VCaP (cell line): ENCODE data around the gene FGD1.

Experiments
- H3K27ac ChIP-seq: fragments of 450-650 bp; 2 replicates; pipeline ENCODE4 v1.5.1; 2017
- TF ChIP-seq, protein P1 (sequence below): fragments of 450-650 bp; conservative IDR thresholded peaks from 2 replicates; pipeline ENCODE4 v1.5.1; 2017; ENCODE audit warnings: mild to moderate bottlenecking, moderate library complexity

The FGD1 gene

DNA sequence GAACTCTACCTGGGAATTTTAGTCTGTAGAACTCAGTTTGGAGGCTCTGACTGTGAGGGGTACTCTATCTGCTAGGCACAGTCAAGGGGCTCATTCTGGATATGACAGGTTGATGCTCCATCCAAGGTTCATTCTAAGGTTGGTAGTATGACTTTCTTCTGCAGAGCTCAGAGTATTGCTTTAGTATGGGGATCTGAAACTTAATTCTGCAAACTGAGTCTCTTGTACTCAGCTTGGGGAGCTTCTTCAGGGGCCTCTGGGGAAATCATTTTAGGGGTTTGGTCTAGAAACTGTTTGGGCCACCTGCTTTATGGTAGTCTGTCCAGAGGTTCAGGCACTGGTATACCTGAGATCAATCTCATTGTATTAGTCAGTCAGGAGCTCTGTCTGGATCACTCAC lies 65.5 kb downstream of the FGD1 start:
- TF ChIP-seq, protein P1, sequence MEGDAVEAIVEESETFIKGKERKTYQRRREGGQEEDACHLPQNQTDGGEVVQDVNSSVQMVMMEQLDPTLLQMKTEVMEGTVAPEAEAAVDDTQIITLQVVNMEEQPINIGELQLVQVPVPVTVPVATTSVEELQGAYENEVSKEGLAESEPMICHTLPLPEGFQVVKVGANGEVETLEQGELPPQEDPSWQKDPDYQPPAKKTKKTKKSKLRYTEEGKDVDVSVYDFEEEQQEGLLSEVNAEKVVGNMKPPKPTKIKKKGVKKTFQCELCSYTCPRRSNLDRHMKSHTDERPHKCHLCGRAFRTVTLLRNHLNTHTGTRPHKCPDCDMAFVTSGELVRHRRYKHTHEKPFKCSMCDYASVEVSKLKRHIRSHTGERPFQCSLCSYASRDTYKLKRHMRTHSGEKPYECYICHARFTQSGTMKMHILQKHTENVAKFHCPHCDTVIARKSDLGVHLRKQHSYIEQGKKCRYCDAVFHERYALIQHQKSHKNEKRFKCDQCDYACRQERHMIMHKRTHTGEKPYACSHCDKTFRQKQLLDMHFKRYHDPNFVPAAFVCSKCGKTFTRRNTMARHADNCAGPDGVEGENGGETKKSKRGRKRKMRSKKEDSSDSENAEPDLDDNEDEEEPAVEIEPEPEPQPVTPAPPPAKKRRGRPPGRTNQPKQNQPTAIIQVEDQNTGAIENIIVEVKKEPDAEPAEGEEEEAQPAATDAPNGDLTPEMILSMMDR, result no peak
- no peak overlapping the region for H3K27ac ChIP-seq

DNA sequence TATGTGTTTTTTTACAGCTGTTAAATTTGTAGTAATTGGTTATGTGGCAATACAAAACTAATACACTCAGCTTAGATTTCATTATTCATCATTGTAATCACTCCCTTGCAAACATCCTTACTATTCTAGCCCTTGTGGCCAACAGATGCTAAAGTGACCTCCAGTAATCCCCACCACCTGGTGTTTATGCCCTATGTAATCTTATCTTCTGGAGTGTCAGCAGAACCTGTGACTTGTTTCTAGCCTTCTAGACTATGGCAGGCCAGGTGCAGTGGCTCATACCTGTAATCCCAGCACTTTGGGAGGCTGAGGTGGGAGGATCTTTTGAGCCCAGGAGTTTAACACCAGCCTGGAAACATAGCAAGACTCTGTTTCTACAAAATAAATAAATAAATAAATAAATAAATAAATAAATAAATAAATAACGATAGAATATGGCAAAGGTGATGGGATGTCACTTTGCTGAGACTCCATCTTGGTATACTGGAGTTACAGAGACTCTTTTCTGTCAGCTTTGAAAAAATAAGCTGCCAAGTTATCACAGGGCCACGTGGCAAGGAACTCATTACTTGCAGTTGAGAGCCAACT lies 68.1 kb downstream of the FGD1 start:
- TF ChIP-seq, protein P1, result no peak
- H3K27ac ChIP-seq, result no peak overlapping the region

DNA sequence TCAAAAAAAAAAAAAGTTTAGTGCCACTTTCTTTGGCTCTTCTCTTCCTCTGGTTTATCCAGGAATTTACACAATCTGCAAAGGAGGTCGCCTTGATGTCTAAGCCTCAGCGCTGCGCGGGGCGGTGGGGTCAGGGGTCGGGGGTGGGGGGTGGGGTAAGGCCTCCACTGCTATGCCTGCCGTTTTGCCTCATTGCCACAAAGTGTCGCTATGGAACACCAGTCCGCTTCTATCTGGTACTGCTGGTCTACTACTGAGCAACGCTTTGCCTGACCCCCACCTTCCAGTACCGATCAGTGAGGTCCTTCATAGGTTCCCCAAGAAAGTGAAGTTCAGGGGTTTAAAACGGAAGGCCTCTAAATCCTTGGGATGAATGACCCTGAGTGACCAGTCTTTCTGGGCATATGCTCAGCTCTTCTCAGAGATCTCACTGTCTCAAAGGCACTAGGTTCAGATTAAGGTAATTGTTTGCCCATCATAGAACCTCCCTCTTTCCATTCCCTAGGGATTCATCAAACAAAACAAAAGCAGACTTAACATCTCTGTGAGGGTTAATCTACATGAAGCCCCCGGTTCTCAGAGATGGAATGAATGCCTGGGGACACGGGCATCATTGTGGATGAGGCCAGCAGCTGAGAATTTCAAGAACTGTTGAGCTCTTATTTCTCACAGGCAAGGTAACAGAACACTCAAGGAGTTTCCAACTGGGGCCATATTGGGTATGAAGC lies 72.7 kb downstream of the FGD1 start:
- TF ChIP-seq, protein P1, result no peak
- no peak overlapping the region for H3K27ac ChIP-seq

DNA sequence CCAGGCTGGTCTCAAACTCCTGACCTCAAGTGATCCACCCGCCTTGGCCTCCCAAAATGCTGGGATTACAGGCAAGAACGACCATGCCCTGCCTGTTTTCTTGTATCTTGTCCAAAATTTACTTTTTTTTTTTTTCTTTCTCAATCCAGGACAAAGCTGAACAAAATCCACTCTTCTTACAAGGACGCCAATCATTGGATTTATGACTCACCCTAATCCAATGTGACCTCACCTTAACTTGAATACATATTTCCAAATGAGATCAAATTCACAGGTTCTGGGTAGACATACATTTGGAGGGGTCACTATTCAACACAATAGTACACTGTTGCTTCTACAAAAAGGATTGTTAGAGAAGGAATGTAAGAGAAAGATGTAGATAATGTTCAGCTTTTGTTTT lies 73.9 kb downstream of the FGD1 start:
- H3K27ac ChIP-seq, result no peak overlapping the region
- TF ChIP-seq, protein P1, result no peak

DNA sequence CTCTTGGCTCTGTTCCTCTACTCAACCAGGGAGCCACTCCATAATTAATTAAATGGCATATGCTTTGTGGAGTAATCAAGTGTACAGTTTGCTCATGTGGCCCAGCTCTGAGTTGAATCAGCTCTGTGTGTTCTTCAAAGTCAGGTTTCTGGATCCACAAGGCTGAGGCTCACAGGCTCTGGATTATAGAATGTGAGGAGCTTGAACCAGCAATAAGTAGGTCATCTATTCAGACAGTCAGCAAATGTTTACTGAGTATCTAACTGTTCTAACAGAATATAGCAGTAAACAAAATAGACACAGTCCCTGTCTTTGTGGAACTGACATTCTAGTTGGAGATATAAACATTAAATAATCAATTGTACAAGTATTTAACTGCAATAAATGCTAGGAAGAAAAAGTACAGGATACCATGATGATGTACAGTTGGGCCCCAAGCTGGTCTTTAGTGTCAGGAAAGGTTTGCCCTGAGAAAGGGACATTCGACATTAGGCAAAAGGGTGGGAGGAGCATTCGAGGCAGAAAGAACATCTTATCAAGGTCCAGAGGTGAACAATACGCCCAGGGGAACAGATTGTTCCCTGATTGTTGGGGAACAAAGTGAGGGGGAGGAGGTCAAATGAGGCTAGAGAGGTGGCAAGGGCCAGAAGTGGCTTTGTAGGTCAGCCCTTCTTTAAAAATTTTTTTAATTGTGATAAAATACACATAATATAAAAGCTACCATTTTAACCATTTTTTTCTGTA lies 76.3 kb downstream of the FGD1 start:
- H3K27ac ChIP-seq, result no peak overlapping the region
- TF ChIP-seq, protein P1, result no peak

DNA sequence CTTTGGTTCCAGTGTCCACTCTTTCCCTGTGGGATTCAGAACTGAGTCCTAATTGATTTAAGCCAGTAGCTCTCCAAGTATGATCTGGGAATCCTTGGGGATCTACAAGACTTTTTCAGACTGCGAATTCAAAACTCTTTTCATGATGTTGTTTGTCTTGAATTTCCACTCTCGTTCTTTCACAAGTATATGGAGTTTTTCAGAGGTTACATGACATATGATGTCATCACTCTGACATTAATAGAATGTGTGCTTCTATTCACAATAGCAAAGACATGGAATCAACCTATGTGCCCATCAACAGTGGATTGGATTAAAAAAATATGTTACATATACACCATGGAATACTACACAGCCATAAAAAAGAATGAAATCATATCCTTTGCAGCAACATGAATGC lies 79.1 kb downstream of the FGD1 start:
- no peak overlapping the region for H3K27ac ChIP-seq
- TF ChIP-seq, protein P1, result no peak

DNA sequence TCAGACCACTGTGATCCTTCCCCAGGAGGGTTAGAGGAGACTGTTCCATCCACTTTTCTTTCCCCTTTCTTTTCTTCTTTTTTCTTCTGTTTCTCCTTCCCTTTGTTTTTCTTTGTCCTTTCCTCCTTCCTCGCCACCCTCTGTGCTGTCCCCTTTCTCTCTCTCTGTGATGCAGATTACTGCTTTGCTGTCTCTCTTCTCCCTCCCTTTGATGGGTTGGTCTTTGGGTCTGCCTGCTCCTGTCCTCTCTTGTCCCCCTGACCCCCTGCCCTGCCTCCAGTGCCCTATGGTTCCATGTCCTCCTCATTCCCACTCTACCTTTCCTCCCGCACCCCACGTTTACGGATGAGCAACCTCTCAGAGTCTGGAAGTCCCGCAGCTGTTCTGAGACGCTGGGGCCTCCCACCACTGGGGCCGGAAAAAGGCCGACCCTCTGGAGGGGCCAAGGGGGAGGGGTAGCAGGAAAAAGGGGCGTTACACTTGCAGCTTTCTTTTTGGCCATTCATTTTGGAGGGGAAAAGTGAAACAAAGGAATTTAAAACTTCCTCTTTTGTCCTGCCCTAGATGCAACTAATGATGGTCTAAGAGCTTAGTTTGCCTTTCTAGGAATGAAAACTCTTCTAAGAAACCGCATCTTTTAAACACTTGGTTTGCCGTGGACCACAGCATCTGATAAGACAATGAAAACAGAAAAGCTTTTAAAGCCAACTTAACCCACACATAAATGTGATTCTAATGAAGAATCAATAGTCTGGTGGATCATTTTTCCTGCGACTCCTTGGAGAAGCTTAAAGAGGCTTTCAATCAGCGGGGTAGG lies 80.3 kb downstream of the FGD1 start:
- no peak overlapping the region for H3K27ac ChIP-seq
- TF ChIP-seq, protein P1, result no peak
